ENCODE measurements around the gene UNG.
A peak's percentile ranks its signal among the peaks of the same experiment; 100 is the strongest.
"Not testable (repeated sequence)": the region's sequence is repeated elsewhere in the genome, so short reads cannot be mapped to it uniquely, and the experiment has no call there.

The UNG gene

DNA sequence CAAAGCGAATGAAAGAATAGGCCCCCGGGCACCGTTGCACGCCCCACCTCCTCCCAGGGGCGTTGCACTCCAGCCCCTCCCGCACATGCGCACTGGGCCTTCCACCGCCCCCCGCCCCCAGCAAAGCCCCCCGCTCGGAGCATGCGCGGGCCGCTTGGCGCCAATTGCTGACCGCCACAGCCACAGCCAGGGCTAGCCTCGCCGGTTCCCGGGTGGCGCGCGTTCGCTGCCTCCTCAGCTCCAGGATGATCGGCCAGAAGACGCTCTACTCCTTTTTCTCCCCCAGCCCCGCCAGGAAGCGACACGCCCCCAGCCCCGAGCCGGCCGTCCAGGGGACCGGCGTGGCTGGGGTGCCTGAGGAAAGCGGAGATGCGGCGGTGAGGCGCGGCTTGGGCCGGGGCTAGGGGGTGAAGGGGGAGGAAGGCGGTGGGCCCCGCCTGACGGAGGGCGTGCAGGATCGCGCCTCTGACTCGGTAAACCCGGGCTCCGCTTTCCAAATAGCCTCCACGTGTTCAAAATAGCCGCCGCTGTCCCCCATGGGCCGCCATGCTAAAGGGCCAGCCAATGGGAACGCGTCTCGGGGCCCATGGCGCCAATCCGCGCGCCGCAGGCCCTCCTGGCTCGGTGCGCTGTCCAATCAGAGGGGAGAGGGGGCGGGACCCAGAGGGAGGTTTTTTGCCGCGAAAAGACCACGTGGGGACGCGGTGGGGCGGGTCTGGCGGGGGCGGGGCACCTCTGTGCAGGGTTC, at the start of gene UNG:
Gene UNG, plus strand, starts transcription at position 163 of the 748 bp plus-strand sequence. Its CDS starts 83 bp downstream, at position 246.
- DNase-seq = peak; percentile 97

- DNase-seq = not testable (repeated sequence)
Measured at GRCh38 chr12:109048706-109049105, 48.7 kb upstream of the UNG start.

GRCh38 chr12:109049794-109050193, 47.6 kb upstream of the UNG start:
- not testable (repeated sequence) for DNase-seq

- DNase-seq = no peak
Measured at GRCh38 chr12:109052097-109052413, 45.3 kb upstream of the UNG start.

DNA sequence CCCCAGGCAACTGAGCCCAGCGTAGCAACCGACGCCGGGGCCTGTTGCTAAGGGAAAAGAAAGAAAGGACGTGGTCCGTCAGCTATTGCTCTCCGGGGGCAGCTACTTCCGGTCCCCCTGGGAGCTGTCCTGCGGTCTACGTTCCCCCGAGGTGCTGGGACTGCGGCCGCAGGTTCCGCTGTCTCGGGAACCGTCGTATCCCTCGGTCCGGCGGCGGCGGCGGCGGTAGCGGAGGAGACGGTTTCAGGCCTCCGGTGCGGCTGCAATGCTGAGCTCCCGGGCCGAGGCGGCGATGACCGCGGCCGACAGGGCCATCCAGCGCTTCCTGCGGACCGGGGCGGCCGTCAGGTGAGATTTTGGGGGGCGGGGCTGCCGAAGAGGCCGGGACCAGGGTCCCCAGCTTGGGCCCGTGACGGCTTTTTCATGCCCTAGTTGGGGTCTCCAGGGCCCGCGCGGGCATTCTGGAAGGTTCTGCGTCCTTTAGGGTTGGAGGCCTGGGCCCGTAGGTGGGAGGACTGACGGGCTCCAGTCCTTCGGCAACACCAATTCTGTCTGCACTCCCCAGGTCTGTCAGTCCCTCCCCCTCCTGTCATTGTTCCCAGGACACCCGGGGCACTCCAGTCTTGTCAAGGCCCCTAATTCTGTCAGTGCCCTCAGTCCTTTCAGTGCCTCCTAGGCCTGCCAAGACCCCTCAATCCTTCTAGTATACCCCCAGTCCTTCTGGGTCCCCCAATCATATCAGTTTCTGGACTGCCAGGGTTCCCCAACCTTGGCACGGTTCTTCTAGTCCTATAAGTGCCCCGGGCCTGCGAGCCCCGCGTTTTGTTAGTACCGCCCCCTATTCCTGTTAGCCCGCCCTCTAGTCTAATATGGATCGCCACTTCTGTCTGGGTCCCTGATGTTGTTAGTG, 44.7 kb upstream of the UNG start, which contains the start of gene USP30:
Gene USP30, plus strand, starts transcription at position 163 of the 910 bp plus-strand sequence. Its CDS starts 103 bp downstream, at position 266.
- DNase-seq = peak; percentile 84

GRCh38 chr12:109053382-109054123, 43.8 kb upstream of the UNG start:
- no peak for DNase-seq

DNA sequence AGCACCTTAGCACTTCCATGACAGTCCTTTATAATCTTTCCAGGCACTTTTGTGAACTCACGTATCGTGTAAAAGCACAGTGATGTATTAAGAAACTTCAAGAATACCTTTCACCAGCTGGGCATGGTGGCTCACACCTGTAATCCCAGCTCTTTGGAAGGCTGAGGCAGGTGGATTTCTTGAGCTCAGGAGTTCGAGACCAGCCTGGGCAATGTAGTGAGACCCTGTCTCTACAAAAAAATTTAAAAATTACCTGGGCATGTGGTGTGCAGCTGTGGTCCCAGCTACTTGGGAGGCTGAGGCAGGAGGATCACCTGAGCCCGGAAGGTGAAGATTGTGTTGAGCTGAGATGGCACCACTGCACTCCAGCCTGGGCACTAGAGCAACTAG, 43.3 kb upstream of the UNG start:
- DNase-seq = not testable (repeated sequence)

- DNase-seq = no peak
Measured at GRCh38 chr12:109054520-109054919, 42.9 kb upstream of the UNG start.

GRCh38 chr12:109056891-109057290, 40.5 kb upstream of the UNG start:
- no peak for DNase-seq

DNA sequence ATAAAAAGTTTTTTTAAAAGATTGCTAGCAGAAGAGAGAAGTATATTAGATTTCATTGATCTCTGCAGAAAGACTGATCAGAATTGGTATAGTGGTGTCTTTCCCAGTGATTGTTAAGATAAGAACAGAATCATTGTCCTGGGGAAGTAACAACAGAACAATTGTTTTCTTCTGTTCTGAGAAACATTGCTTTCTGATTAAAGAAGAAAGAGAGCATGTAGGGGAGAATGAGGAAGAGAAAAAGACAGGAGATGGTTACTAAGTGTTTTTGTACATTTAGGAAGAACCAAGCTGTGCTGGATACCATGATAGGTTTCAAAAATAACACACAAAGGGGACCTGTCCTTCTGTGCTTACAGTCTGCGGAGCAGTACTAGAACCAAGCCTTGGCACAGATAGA, 40.0 kb upstream of the UNG start:
- DNase-seq = no peak

DNA sequence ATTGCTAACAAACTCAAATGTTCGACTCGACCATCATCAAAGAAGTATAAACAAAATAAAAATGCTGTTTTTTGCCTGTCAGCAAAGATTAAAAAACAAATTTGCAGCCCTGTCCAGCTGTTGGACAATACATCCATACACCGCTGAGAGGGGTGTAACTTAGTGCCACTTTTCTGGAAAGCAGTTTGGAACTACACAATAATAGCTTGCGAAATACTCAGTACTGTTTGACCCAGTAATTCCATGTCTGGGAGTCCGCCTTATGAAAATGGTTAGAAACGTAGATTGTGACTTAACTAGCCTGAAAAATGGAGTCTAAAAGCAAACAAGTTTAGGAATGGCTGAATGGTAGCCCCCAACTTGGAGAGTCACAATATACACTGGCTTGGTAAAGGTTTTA, 38.6 kb upstream of the UNG start:
- no peak for DNase-seq

GRCh38 chr12:109064143-109064542, 33.3 kb upstream of the UNG start:
- no peak for DNase-seq

DNA sequence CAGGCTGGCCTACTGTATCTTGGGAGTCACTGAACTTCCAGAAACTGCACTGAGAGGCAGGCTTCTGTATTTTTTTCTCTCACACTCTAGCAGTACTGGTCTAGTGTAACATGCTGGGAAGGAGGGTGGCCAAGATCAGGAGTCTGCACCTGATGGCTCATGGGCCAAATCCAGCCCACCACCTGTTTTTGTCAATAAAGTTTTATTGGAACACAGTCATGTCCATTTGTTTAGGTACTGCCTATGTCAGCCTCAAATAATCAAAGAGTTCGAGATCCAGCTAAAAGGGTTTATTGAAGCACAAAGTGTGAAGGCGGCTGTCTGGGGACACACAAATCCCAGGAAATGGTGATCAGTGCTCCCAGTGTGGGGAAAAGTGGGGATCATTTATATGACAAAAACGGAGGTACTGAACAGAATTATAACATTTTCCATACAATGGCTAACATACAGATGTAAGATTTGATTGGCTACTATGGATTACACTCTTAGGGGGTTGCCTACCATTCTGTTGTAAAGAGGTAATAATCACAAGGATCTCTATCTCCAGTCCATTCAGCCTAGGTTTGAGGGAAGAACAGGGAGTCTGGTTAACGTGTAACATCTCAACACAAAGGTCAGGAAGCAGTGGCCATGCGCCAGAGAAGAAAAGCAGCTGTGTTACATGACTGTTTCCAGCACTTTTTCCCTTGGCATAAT, 32.1 kb upstream of the UNG start:
- DNase-seq = no peak

DNA sequence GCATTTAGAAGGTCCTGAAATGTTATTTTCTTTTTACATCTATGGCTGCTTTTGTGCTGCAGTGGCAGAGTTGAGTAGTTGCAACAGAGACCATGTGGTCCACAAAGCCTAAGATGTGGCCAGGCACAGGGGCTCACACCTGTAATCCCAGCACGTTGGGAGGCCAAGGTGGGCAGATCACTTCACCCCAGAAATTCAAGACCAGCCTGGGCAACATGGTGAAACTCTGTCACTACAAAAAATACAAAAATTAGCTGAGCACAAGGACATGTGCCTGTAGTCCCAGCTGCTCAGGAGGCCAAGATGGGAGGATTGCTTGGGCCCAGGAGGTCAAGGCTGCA, 31.6 kb upstream of the UNG start:
- no peak for DNase-seq

GRCh38 chr12:109069307-109070271, 27.8 kb upstream of the UNG start:
- DNase-seq = no peak

- no peak for DNase-seq
Measured at GRCh38 chr12:109074866-109075265, 22.5 kb upstream of the UNG start.

- no peak for DNase-seq
Measured at GRCh38 chr12:109082751-109083150, 14.6 kb upstream of the UNG start.

GRCh38 chr12:109084425-109084824, 13.0 kb upstream of the UNG start:
- DNase-seq = no peak

DNA sequence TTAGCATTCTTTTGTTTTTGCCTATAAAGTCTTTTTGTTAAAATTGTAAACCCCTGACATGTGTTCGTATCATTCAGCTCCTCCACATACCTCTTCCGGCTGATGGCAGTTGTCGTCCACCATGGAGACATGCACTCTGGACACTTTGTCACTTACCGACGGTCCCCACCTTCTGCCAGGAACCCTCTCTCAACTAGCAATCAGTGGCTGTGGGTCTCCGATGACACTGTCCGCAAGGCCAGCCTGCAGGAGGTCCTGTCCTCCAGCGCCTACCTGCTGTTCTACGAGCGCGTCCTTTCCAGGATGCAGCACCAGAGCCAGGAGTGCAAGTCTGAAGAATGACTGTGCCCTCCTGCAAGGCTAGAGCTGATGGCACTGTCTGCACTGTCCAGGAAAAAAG, 11.8 kb upstream of the UNG start:
- DNase-seq = no peak

DNA sequence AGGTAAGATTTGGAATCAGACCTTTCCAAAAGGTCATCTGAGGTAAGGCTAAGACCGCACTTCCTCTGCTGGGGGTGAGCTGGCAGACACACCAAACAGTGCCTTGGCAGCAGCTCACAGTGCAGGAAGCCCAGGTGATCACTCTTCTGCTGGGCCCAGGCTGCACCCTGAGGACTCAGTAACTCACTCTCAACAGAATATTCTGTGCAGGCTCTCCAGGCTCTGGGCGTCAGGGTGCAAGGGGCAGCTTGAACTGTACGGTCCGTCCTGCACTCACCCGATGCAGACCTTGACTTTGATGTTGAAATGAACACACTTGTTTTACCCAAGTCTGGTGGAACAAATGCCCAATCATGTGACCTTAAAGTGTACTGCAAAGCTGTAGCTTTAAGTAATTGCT, 10.1 kb upstream of the UNG start:
- no peak for DNase-seq

DNA sequence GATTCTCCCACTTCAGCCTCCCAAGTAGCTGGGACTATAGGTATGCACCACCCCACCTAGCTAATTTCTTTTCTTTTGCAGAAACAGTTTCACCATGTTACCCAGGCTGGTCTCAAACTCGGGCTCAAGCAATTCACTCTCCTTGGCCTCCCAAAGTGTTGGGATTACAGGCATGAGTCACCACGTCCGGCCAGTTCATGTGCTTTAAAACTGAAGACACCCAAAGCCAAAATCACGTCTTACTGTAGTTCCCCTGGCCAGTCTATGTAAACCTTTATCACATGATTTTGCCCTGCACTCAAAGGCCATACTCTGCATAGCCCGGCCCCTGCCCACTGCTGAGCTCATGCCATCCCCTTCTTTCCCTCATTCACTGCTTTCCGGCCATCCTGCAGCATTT, 8.6 kb upstream of the UNG start:
- DNase-seq = no peak

- no peak for DNase-seq
Measured at GRCh38 chr12:109089683-109090082, 7.7 kb upstream of the UNG start.
